GM21423 (cell line): ENCODE data around the gene CRYL1.

Experiments used
- ATAC-seq: cut with Tn5 transposase; IDR thresholded peaks from one replicate; pipeline ENCODE4 v1.9.1; 2021; ENCODE audit warnings: mild to moderate bottlenecking, moderate library complexity; ENCODE audit not compliant: unreplicated experiment

CRYL1 gene

DNA sequence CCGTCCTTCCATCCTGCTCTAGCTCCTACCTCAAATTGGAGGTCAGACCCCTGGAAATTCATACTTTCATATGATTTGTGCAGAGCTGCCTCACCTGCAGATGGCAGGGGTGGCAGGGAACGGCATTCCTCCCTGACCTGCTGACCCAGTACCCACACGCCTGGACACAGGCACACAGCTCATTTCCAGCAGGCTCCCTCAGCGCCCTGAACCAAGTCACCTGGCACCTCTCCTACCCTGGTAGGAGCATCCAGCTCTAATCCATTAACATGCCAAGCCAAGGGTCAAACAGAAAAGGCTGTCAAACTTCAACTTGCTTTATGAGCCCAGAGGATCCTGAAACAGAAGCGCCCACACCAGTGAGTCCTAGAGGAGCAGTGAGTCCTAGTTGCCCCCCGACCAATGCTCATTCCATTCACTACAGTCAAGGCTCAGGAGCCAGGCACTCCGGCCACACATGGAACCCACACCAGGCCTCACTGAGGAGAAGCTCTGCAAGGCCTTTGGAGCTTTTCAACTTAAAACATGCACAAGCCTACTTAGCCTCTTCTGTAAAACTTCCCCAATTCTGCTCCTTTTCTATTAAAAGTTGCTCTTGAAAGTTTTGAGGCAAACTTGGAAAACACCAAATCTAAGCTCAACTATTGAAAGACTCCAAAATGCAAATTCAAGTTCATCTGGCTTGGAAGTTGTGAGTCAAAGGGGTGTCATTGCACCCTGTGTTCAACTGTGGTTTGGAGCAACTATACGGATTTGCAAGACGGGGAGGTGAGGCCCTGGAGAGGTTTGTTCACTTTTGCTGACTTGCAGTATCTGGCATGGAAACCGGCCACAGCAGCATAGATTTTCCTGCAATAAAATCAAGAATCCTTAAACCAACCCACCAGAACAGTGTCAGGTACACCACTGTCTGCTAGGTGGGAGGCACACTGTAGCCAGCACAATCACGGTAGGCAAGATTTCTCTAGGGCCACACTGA is 96.7 kb downstream of the CRYL1 start:
- no peak for ATAC-seq

DNA sequence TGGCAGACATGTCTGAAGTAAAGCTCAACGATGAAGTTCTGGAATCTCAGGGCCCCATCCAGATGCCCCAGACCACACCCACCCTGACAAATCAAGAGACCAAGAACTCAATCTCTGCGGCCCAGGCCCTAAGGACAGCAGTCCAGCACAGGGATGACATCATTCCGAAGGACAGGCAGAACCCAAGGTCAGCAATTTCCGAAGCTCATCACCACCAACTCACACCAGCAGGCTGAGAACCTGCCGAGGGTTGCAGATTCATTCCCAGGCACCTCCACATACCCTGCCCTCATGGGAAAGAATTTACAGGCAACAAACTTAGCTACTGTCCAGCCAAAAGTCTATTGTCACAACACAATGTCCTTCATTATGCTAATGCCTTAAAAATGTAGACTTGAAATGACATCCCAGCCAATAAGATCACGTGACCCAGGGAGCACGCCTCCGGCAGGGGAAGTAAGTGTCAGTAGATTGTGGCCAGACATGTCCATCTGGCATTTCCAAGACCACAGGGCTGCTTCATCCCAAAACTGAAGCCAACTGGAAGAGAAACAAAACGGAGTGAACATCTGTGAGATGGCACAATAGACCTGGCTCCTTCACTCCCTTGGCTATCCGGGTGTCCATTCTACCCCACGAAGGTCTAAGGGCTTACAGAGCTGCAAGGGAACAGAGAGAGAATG is 98.8 kb downstream of the CRYL1 start:
- no peak for ATAC-seq

DNA sequence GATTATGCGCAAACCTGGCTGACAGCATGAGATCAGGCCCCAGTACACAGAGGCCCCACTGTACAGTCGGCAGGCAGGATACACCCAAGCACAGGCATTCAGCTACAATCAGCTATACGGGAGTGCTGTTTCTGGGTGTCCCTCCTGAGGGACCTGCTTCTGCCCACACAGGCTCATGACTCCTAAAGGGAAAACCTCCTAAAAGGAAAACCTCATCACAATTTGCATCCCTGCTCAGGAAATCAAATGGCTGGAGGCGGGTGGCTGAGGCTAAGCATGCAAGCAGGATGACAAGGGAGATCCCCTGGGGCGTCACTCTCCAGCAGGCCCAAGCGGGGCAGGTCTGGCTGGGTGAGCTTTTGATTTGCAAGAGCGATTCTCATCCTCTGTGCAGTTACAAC is 99.8 kb downstream of the CRYL1 start:
- peak; percentile 74 for ATAC-seq

DNA sequence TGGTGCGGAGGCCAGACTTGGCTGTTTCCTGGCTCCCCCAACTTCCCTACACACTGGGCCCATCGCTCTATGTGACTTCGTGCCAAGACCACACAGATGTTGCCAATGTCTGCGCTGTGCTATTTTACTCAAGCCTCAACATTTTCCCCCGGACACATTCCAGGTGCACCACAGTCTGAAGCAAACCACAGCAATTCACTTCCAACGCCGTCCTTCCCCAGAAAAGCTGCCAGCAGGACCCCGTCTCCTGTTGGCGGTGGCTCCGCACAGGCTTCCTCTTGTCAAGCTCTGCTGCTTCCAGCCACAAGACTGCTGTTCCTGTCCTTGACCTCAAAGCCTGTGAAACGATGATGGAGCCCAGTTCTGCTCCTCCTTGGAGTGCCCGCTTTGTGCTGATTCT is 100.7 kb downstream of the CRYL1 start:
- ATAC-seq, result no peak

DNA sequence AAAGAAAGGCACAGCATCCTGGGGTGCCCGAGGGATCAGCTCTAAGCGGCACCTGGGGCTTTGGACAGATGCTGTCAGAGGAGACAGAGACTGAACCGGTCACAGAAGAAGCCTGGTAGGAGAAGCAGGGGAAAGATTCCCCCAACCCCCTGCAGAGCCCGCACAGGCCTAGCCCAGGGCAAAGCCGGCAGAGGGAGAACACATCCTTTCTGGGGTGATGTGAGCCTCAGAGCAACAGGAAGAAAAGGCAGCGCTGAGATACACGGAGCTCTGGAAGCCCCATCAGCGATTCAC is 101.2 kb downstream of the CRYL1 start:
- no peak for ATAC-seq

DNA sequence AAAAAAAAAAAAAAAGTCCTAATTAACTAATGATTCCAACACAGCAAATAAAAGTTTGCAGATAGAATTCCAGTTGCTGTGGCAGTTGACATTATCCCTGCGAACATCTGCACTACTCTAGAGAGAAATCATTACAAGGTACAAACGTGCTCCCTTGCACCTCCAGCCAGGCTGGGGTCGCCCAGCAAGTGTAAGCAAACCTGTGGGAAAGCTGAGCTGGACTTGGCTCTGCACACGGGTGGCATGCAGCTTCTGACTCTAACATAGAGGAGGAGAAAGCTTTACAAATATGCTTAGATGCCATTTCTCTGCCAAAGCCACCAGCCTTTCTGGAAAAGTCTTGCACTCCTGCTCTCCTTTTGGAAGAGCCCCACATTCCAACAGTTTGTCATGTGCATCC is 103.3 kb downstream of the CRYL1 start:
- ATAC-seq, result no peak

DNA sequence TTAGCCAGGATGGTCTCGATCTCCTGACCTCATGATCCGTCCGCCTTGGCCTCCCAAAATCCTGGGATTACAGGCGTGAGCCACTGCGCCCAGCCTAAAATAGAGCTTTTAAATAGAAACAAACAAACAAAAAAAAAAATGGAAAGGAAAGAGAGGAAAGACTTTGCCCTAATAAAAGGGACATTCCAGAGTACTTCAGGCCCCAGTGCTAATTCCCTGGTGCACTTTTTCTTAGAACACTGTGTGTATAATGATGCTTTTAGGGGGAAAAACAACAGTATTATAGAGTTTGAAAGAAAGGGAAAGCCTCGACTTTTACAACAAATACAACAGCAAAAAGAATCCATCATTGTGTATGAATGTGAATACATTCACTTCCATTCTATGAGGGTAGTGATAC is 104.7 kb downstream of the CRYL1 start:
- ATAC-seq, result no peak

DNA sequence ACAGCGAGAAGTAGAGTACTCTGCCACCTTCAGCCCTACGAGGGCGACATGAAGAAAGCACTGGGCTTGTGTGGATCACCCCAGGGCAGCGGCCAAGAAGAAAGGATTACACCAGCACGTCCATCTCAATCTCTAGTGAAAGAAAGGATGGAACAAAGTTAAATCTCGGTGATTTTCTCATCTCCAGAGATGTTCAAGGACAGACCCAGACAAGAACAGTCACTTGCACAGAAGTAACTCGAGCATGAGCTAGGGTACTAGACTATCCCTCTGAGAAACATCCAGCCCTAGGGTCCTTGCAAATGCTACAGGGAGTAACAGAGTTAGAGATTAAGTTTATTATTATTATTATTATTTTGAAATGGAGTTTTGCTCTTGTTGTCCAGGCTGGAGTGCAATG is 106.7 kb downstream of the CRYL1 start:
- no peak for ATAC-seq

DNA sequence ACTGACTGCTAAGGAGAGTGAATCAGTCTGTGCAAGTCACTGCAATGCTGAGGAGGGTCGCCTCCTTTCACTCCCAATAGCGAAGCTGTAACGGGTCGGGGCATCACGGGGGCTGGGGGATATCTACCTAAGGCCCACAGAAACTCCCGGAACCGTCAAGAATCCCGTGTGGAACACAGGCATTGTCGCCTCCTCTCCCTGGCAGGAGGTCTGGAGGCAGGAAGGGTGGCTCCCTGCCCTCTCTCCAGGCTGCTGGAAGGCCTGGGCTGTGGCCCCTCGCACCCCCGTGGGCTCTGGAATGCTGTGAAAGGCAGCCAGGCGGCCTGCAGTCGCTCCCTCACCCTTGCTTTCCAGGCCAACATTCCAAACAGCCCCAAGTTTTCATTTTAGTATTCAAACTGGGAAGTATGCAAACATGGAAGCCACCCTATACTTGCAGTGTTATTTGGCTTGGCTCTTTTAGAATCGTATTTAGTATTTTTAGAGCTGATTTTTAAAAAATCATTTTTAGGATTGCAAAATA is 109.4 kb downstream of the CRYL1 start:
- ATAC-seq, result no peak

DNA sequence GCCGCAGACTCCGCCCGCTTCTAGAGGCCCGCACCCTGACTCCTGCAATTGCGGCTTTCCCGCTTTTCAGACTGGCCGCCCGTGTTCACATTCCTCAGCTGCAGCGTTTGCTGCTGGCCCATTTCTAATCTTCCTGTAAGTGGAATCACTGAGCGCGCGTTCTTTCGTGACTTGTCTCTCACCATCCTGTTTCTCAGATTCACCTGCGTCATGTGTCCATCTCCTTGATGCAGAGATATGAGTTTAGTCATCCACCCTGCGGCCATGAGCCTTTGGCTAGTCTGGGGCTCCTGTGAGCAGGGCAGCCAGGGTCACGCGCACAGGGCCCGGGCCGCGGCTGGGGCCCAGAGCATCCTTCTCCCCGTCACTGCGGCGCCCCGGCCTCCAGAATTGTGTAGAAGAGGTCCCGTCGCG is 110.0 kb downstream of the CRYL1 start:
- no peak for ATAC-seq

DNA sequence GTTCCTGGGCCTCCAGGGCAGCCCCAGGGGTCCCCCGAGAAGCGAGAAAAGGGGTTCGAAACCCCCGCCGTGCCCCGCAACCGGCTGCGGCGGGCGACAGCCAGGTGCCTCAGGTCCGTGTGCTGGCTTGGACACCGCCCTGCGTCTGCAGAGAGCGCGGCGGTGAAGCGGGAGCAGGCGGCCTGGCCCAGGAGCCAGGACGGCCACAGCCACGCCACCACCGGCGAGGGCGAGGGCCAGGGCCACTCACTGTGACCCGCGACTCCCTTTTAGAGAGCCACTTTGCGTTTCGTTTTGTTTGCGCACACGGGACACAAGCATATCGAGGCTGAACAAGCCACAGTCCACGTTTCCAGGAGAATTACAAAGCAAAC is 110.4 kb downstream of the CRYL1 start:
- ATAC-seq, result no peak

DNA sequence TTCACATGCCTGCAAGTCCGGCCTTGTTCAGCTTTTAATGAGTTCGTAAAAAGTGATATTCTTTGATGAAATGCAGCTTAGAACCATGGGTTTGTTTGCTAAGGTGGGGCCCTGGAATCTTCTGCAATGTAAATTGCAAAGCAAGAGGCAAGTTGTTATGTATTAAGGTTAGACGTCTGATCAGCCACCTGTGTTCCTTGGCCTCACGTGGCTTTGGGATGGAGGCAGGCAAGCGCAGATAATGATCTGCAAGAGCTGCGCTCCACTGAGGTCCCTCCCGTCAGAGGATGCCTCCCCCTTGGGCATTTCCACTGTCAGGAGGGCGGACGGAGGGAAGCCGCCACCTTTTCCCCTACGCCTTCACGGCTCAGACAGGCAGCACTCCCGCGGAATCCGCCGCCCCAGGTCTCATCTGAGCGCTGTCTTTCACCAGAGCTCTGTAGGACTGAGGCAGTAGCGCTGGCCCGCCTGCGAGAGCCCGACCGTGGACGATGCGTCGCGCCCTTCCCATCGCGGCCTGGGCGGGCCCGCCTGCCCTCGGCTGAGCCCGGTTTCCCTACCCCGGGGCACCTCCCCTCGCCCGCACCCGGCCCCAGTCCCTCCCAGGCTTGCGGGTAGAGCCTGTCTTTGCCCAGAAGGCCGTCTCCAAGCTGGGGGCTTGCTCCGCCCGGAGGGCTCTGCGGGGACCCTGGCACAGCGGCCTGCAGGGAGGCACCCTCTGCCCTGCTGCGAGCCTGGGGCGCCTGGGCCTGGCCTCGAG is 110.9 kb downstream of the CRYL1 start:
- ATAC-seq, result no peak

DNA sequence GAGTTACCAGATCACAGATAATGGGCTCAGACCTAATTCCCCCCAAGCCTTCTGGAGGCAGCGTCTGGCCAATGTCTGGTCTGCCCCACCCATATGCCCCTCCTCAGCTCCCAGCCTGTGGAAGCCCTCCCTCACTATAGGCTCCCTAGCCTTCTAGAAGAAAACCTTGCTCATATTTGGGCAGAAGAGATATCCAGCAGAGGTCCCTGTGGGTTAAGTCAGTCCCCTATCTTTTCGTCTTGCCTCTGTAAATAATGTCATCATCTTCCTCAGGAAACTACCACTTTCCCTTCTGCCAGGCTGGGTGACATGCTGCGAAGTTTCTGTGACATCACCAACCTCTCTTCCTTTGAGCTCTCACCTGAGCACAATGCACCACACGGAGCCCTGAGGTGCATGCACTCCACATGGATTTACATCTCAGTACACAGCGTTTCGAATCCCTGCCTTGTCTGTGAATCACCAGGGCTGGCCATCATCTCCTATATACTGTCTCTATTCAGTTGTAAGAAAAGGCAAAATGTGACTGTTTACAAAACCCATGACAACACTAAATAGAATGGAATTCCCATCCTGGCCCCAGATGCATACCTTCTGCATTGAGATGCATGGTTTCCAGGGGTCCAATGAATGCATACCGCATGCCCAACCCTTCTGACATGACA is 112.8 kb downstream of the CRYL1 start:
- no peak for ATAC-seq

DNA sequence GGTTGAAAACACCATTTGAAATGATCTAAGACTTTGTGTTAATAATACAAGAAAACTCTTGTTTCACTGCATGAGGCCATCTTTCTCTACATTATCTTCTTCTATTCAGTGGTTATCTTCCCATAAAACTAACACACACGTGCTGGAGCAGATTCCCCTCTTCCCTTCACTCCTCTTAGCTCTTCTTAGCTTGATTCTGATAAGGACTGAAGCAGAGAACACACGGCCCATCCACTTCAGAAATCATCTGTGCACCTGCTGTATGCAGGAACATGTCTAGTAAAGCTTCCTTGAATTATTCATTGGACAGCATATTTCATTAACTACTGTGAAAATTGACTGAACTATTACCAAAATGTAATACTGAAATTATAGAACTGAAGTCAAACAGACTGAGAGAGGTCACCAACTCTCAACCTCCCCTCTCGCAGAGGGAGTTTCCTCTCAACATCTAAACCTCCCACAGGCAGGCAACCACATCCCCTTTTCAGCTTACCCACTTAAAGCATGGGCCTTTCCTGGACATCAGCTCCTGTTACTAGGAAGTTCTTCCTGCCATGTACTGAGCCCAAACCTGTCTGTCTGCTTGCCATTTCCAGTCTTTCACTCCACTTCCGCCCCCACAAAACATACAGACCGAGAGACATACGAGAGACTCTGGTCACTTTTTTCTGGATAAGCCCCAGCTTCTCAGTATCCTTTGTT is 113.9 kb downstream of the CRYL1 start:
- ATAC-seq, result peak; percentile 93

DNA sequence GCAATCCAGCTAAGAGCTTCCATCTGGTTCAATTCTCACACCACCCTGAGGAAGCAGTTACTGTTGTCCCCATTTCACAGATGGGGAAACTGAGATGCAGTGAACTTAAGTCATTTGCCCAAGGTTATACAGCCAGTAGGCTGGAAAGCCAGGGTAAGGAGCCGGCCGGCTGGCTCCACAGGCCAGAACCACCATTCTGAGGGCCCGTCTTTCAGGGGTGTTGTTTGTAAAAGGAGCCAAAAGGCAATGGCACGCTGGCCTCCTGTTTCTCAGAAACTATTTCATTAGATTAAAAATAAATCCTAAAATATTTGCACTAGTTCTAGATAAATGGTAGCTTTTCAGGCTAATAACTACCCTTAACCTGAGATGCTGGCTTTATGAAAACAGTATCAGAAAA is 114.9 kb downstream of the CRYL1 start:
- no peak for ATAC-seq

DNA sequence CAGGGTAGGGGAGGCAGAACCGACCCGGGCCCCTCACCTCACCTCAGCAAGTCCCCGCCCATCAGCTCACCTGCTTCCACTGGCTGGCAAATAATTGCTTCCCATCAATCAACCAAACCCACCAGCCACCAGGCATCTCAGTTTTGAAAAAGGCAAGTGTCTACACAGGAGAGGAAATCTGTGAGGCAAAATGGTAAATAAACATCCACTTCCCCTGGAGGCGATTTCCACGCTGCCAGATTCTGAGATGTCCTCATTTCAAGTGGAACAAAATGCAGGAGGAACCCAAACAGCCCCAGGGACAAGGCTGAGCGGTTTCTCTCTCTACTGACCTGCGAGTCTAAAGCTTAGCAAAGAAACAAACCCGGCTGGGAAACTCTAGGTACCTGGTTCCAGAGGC is 117.5 kb downstream of the CRYL1 start:
- ATAC-seq, result no peak

DNA sequence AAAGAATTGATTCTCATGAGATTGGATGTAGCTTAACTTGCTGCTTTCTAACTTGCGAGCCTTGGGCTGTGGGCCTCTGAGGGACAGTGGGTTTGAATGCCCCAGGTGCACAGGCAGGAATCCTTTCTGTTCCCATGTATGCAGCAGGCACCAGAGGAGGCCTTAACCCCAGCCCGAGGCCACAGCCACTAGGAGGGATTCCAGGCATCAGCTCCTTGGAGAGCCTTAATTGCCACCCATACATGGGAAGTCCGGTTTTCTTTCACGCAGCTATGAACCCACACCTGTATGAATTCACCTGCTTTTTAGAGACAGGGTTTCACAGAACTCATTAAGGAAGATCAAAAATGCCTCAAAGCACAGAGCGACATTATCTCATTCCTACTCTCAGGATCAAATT is 117.9 kb downstream of the CRYL1 start:
- no peak for ATAC-seq

DNA sequence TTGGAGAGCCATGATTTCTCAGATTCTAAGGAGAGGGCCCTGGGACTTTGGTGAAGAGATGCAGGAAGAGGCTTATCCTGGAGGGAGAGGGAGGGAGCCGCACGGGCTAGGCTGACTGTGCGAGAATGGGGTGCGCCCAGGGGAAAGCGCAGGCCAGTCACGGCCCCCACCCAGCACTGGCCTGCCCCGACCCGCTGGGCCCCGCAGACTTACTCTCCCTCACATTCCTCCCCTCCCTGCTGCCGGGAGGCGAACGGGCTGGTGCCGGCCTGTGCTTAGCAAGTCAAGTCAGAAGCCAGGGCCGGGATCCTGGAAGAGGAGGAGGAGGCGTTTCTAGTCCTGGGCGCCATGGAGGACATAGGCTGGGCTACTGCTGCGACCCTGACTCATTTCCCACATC is 120.0 kb downstream of the CRYL1 start:
- ATAC-seq, result no peak

DNA sequence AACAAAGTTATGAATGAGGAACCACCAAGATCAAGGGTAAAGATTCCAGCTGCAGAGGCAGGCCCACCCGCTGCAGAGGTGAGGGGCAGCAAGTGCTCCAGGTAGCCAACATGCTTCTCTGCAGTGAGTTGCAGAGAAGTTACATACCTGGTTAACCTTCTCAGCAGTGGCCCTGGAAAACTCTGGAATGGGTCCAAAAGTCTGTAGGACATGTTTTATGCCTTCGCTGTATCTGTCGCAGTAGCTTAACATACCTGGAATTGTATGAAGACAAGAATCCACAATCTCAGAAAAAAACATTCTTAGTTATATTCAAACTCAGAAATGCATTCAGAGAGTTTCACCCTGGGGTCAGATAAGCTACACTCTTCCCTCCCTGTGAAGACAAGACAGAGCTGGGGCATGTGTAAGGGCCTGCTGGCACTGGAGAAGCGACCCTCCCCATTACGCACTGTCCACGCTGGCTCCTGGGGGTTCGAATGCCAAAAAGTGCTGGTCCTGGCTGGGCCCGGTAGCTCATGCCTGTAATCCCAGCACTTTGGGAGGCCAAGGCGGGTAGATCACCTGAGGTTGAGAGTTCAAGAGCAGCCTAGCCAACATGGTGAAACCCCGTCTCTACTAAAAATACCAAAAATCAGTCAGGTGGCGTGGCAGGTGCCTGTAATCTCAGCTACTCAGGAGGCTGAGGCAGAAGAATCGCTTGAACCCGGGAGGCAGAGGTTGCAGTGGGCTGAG is 121.0 kb downstream of the CRYL1 start:
- no peak for ATAC-seq

DNA sequence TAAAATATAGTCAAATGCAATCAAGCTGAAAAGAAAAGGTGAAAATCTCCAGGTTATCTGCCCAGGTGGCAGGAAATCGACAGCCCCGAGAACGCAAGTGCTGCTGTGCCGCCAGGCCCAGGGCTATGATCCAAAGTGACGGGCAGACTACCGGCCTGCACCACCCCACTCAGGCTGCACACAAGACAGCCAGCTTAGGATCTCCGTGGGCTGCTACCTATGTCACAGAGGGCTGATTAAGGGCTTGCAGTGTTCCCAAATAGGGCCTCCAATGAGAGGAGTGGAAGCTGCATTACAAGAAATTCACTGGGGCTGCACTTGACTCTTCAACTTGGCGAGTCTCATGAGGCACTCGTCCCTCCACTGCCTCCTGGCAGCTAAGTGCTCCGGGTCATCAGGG is 121.8 kb downstream of the CRYL1 start:
- no peak for ATAC-seq
